K562 (cell line): ENCODE results near the gene ECSCR. TPM values are rescaled to one million over a fixed set of nuclear protein-coding genes. Genes with fewer than 3 reads are reported as not detected.

Experiments used
- BCL6 ChIP-seq: fragments of 250-450 bp; sonication (Bioruptor Pico); IDR thresholded peaks from 2 replicates; pipeline ENCODE4 v1.4.0; 2020
- CUX1 ChIP-seq: fragments of 200-800 bp; sonication (Bioruptor generic); IDR thresholded peaks from 2 replicates; pipeline ENCODE4 v1.6.1; 2016; ENCODE audit warnings: missing genetic modification characterization, missing compliant biosample characterization
- EGR1 ChIP-seq: fragments of 450-650 bp; conservative IDR thresholded peaks from 2 replicates; pipeline ENCODE4 v1.6.1; 2017; ENCODE audit warnings: mild to moderate bottlenecking
- PRPF4 ChIP-seq: fragments of 200-400 bp; formaldehyde crosslinking; IDR thresholded peaks from one replicate; pipeline ENCODE4 v1.6.1; 2017; ENCODE audit warnings: low read length, low read depth, mild to moderate bottlenecking; ENCODE audit not compliant: insufficient read depth, poor library complexity, severe bottlenecking
- SMARCA4 ChIP-seq: fragments of 450-650 bp; IDR thresholded peaks from 2 replicates; pipeline ENCODE4 v1.6.1; 2016
- SP1 ChIP-seq: sonication (generic); formaldehyde crosslinking; IDR thresholded peaks from 2 replicates; pipeline ENCODE4 v1.8.1; 2022; ENCODE audit warnings: mild to moderate bottlenecking, missing genetic modification reagents
- SRSF9 ChIP-seq: fragments of 200-400 bp; formaldehyde crosslinking; IDR thresholded peaks from 2 replicates; pipeline ENCODE4 v1.6.1; 2017; ENCODE audit warnings: low read depth, low read length, borderline replicate concordance
- TEAD1 ChIP-seq, 2 experiments: fragments of 450-650 bp in 1 of 2; sonication (generic) in 1 of 2; formaldehyde crosslinking; IDR thresholded peaks; 2 replicates each; pipeline versions ENCODE4 v1.4.0 to v1.8.0; 2020 to 2022; ENCODE audit warnings: mild to moderate bottlenecking in 2 of 2, missing genetic modification reagents in 1 of 2
- ZNF384 ChIP-seq: IDR thresholded peaks from 2 replicates; pipeline ENCODE4 v1.6.1; 2012; ENCODE audit warnings: low read depth, low read length, improper control_type of control experiment
- ZNF609 ChIP-seq: sonication (generic); formaldehyde crosslinking; IDR thresholded peaks from 2 replicates; pipeline ENCODE4 v1.8.1; 2023; ENCODE audit warnings: missing genetic modification reagents, mild to moderate bottlenecking, borderline replicate concordance
- polyA plus RNA-seq, 8 experiments: library from polyadenylated mRNA; depleted of rRNA in 4 of 8; stranded (reverse) in 5 of 8; unstranded in 3 of 8; fragments of >200 nt; fragmentation: Nextera tagmentation in 2 of 8; fragmentation: Illumina TruSeq in 1 of 8; extraction: Ambion mirVana in 2 of 8; extraction: Trizol in 1 of 8; gene quantifications; 2 replicates each; pipeline versions ENCODE4 v1.2.1 to v1.2.3, GENCODE V29; 2011 to 2014; ENCODE audit warnings: inconsistent platforms in 1 of 8, missing spikeins in 1 of 8
- total RNA-seq, 7 experiments: library from RNA; depleted of rRNA in 6 of 7; stranded (reverse); fragments of >200 nt in 6 of 7; fragmentation: Illumina TruSeq in 2 of 7; extraction: Trizol in 2 of 7; gene quantifications; 2 replicates each; pipeline versions ENCODE4 v1.2.1 to v1.2.3, GENCODE V29; 2011 to 2021; ENCODE audit warnings: low replicate concordance in 1 of 7

ECSCR gene
- total and polyA plus RNA-seq, 9 of the 15 experiments (the other 6 are each of a cell fraction or from before 2014, with no cell fraction given) = 0.10 to 0.25 (median 0.13) TPM; not detected in 6

- no peak for TF ChIP-seq ZNF609 (CRISPR knock-in tag)
- TF ChIP-seq CUX1 (CRISPR knock-in tag) = 0 out of 2 replicates have a peak, but pooled peaks have one; percentile 38
- TF ChIP-seq BCL6 (CRISPR knock-in tag) = no peak
- TF ChIP-seq EGR1 = peak; percentile 28; the same call in 1 of the 2 replicates
- TF ChIP-seq SP1 (CRISPR knock-in tag) = peak; percentile 73; the same call in 1 of the 2 replicates
- TF ChIP-seq PRPF4 = no peak
- peak; percentile 79 for TF ChIP-seq ZNF384
- no peak for TF ChIP-seq SRSF9
- TF ChIP-seq SMARCA4 = peak; percentile 80
- no peak for TF ChIP-seq TEAD1 (CRISPR knock-in tag; IDR thresholded peaks at IDR 0.05)
Observed at GRCh38 chr5:139474890-139475791, 12.6 kb upstream of the ECSCR start (continued).
